SH-SY5Y (cell line): ENCODE results near the gene ACSM3.

ENCODE experiments used
- GATA2 ChIP-seq: IDR thresholded peaks from 2 replicates; pipeline ENCODE4 v1.6.1; 2011; ENCODE audit warnings: mild to moderate bottlenecking, low read depth, low read length
- GATA3 ChIP-seq: IDR thresholded peaks from 2 replicates; pipeline ENCODE4 v1.6.1; 2011; ENCODE audit warnings: low read depth, mild to moderate bottlenecking, low read length, moderate library complexity

GRCh38 chr16:20782470-20782869 is 18.7 kb downstream of the ACSM3 start:
- no peak for TF ChIP-seq GATA3
- no peak for TF ChIP-seq GATA2
